ENCODE data around the gene SCAMP1. TPM values are rescaled to one million over a fixed set of nuclear protein-coding genes. Genes with fewer than 3 reads are reported as not detected.

Gene SCAMP1
- total and polyA plus RNA-seq, 2 experiments from 2014 or later = 32.4 to 33.4 TPM

GRCh38 chr5:78335976-78336375, 24.4 kb upstream of the SCAMP1 start:
- Histone ChIP-seq H3K4me3 (no peak overlapping the region), H3K27me3 (no peaks in the 10 kb centered on the region), H3K36me3 (no peaks in the 10 kb centered on the region), H3K4me1 (ENCODE audit: low read depth) (no peaks in the 10 kb centered on the region), H3K27ac (no peak overlapping the region), H3K9me3 (ENCODE audit: low read depth) (no peaks in the 10 kb centered on the region)
- DNase-seq (ENCODE audit: low read depth in 1 of 2, low spot score in 1 of 2) = no peak
- no peak for TF ChIP-seq CTCF (IDR thresholded peaks at IDR 0.05; ENCODE audit: low read depth, low read length)

- H3K4me1 ChIP-seq (ENCODE audit: low read depth) = no peaks in the 10 kb centered on the region
- no peak for DNase-seq (ENCODE audit: low read depth in 1 of 2, low spot score in 1 of 2)
- no peak overlapping the region for H3K27ac ChIP-seq
- no peaks in the 10 kb centered on the region for H3K9me3 ChIP-seq (ENCODE audit: low read depth)
- no peaks in the 10 kb centered on the region for H3K27me3 ChIP-seq
- no peak for TF ChIP-seq CTCF (IDR thresholded peaks at IDR 0.05; ENCODE audit: low read depth, low read length)
- H3K36me3 ChIP-seq = no peaks in the 10 kb centered on the region
- H3K4me3 ChIP-seq = no peak overlapping the region
Observed at GRCh38 chr5:78336698-78337097, 23.7 kb upstream of the SCAMP1 start.

GRCh38 chr5:78339617-78340436, 20.6 kb upstream of the SCAMP1 start:
- peaks cover under 1% of the 10 kb centered on the region for H3K4me1 ChIP-seq (ENCODE audit: low read depth)
- TF ChIP-seq CTCF (IDR thresholded peaks at IDR 0.05; ENCODE audit: low read depth, low read length) = no peak
- DNase-seq (ENCODE audit: low read depth in 1 of 2, low spot score in 1 of 2) = no peak
- no peak overlapping the region for H3K27ac ChIP-seq
- H3K9me3 ChIP-seq (ENCODE audit: low read depth) = no peaks in the 10 kb centered on the region
- H3K27me3 ChIP-seq = no peaks in the 10 kb centered on the region
- H3K4me3 ChIP-seq = no peak overlapping the region
- H3K36me3 ChIP-seq = no peaks in the 10 kb centered on the region

- no peak for DNase-seq (ENCODE audit: low read depth in 1 of 2, low spot score in 1 of 2)
- no peaks in the 10 kb centered on the region for H3K9me3 ChIP-seq (ENCODE audit: low read depth)
- no peaks in the 10 kb centered on the region for H3K36me3 ChIP-seq
- no peak for TF ChIP-seq CTCF (IDR thresholded peaks at IDR 0.05; ENCODE audit: low read depth, low read length)
- no peaks in the 10 kb centered on the region for H3K27me3 ChIP-seq
- H3K4me3 ChIP-seq = no peak overlapping the region
- H3K4me1 ChIP-seq (ENCODE audit: low read depth) = peaks cover 12% of the 10 kb centered on the region
- H3K27ac ChIP-seq = no peak overlapping the region
Observed at GRCh38 chr5:78341440-78341839, 19.0 kb upstream of the SCAMP1 start.

GRCh38 chr5:78345485-78345884, 14.9 kb upstream of the SCAMP1 start:
- peak; percentile 72 for DNase-seq (ENCODE audit: low read depth in 1 of 2, low spot score in 1 of 2)
- TF ChIP-seq CTCF (IDR thresholded peaks at IDR 0.05; ENCODE audit: low read depth, low read length) = no peak

More at GRCh38 chr5:78345485-78345884, 14.9 kb upstream of the SCAMP1 start:
- Histone ChIP-seq H3K9me3 (ENCODE audit: low read depth) (no peaks in the 10 kb centered on the region), H3K4me3 (no peak overlapping the region), H3K36me3 (no peaks in the 10 kb centered on the region), H3K27ac (peak overlapping the region; percentile 80), H3K4me1 (ENCODE audit: low read depth) (peaks cover 12% of the 10 kb centered on the region), H3K27me3 (no peaks in the 10 kb centered on the region)

All from cardiac muscle cell (in vitro differentiated cells and primary cell).